Measurements from ENCODE around the gene TREM2.

Gene TREM2

GRCh38 chr6:41200901-41201763, 38.2 kb upstream of the TREM2 start, which contains the start of gene TREML2:
TSS of gene TREML2 (minus strand) at chr6:41201149. CDS start at chr6:41201008, 141 bp downstream.
- CTCF ChIA-PET: interaction anchor here (1.0 to 1.3 kb wide), 2 partner anchors 19 to 109 kb away, joined by 4 to 5 read pairs; no protein-coding TSS in a partner anchor

DNA sequence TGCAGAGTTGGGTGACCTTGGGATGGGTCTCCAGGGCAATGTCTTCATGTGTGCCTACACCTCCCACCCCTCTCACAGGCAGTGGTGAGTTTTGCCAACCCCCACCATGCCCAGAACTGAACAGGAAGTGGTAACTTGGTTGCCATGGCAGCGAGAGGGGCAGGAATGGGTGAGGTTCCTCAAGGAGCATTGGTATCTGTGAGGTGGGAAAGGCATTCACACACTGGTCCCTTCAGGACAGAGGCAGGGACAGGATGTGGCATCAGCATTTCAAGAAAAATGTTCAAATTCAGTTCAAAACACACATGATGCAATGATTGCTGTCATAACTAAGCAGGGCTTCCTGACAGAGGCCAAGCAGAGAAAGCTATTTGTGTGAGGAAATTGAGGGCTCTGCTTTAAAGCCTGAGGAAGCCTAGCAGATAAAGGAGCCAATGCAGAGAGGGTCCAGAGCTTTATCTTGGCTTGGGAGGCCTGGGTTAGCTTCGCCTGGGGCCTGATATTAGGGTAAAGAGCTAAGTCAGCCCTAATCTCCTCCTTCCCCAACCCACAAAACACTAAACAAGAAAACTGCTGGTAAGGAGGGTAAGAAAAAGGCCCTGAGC, 37.5 kb upstream of the TREM2 start:
- POLR2A ChIA-PET: no interaction called here
- TF ChIP-seq, protein P1, sequence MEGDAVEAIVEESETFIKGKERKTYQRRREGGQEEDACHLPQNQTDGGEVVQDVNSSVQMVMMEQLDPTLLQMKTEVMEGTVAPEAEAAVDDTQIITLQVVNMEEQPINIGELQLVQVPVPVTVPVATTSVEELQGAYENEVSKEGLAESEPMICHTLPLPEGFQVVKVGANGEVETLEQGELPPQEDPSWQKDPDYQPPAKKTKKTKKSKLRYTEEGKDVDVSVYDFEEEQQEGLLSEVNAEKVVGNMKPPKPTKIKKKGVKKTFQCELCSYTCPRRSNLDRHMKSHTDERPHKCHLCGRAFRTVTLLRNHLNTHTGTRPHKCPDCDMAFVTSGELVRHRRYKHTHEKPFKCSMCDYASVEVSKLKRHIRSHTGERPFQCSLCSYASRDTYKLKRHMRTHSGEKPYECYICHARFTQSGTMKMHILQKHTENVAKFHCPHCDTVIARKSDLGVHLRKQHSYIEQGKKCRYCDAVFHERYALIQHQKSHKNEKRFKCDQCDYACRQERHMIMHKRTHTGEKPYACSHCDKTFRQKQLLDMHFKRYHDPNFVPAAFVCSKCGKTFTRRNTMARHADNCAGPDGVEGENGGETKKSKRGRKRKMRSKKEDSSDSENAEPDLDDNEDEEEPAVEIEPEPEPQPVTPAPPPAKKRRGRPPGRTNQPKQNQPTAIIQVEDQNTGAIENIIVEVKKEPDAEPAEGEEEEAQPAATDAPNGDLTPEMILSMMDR (IDR thresholded peaks at IDR 0.05; ENCODE audit: insufficient read depth, low read length, missing control alignments): no peak
- DNase-seq (ENCODE audit: low read depth, low spot score): no peak
- CTCF ChIA-PET: interaction anchor here (1.0 kb wide), 1 partner anchor 18 kb away, joined by 4 read pairs; no protein-coding TSS in a partner anchor
- H3K4me3 ChIP-seq (ENCODE audit: low read depth, low read length): no peak overlapping the region

More at GRCh38 chr6:41200901-41201763, 38.2 kb upstream of the TREM2 start, which contains the start of gene TREML2:
- no peak for DNase-seq (ENCODE audit: low read depth, low spot score)
- POLR2A ChIA-PET: no interaction called here
- TF ChIP-seq, protein P1 (IDR thresholded peaks at IDR 0.05; ENCODE audit: insufficient read depth, low read length, missing control alignments): no peak
- no peak within 1 kb of the TSS for H3K4me3 ChIP-seq (ENCODE audit: low read depth, low read length)

GRCh38 chr6:41199552-41200246, 36.8 kb upstream of the TREM2 start:
- no peak overlapping the region for H3K4me3 ChIP-seq (ENCODE audit: low read depth, low read length)
- TF ChIP-seq, protein P1 (IDR thresholded peaks at IDR 0.05; ENCODE audit: insufficient read depth, low read length, missing control alignments): no peak
- DNase-seq (ENCODE audit: low read depth, low spot score): no peak
- CTCF ChIA-PET: interaction anchor here (1.0 kb wide), 1 partner anchor 17 kb away, joined by 4 read pairs; no protein-coding TSS in a partner anchor
- POLR2A ChIA-PET: no interaction called here

GRCh38 chr6:41197234-41197633, 34.3 kb upstream of the TREM2 start:
- CTCF ChIA-PET: interaction anchor here (2.6 kb wide), 1 partner anchor 15 kb away, joined by 15 read pairs; no protein-coding TSS in a partner anchor
- DNase-seq (ENCODE audit: low read depth, low spot score): no peak
- TF ChIP-seq, protein P1 (IDR thresholded peaks at IDR 0.05; ENCODE audit: insufficient read depth, low read length, missing control alignments): no peak
- no peak overlapping the region for H3K4me3 ChIP-seq (ENCODE audit: low read depth, low read length)
- POLR2A ChIA-PET: no interaction called here

DNA sequence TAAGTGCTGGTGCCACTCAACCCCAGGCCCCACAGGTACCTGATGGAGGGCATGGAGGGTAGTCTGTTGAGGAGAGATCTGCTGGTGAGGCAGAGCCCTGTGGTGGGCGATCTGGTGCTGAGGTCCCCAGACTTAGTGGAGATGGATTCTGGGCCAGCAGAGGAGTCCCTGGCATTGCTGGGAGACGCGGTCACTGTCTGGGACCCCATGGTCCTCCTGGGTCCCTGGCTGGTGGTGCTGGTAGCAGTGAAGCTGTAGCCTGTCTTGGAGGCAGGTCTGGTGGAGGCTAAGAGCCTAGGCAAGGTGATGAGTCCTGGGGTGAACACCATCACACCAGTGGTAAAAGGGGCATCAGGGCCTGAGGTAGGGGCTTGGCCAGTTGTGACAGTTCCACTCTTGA, 31.5 kb upstream of the TREM2 start:
- no peak overlapping the region for H3K4me3 ChIP-seq (ENCODE audit: low read depth, low read length)
- TF ChIP-seq, protein P1 (IDR thresholded peaks at IDR 0.05; ENCODE audit: insufficient read depth, low read length, missing control alignments): no peak
- ChIA-PET CTCF (interaction anchor here (1.1 kb wide), 1 partner anchor 10 kb away, joined by 5 read pairs; no protein-coding TSS in a partner anchor), POLR2A (no interaction called here)
- DNase-seq (ENCODE audit: low read depth, low spot score): no peak

Measured in AG04449 (cell line).